Keratinocyte (primary cell): Measurements from ENCODE around the gene COX6B2. TPM values are rescaled to one million over a fixed set of nuclear protein-coding genes. Genes with fewer than 3 reads are reported as not detected.

ENCODE experiments used
- DNase-seq: peaks from one replicate; pipeline ENCODE4 v3.0.0-alpha.2; 2011; ENCODE audit warnings: low read depth, missing footprints, low spot score
- FAIRE-seq: peaks from 2 replicates; lab custom pipeline; 2011; peaks lifted over from hg19 to GRCh38; lab: Jason Lieb, UNC
- H2AFZ ChIP-seq: 2 replicates; pipeline ENCODE4 v1.6.0; 2012; ENCODE audit warnings: low read length, control low read depth, inconsistent platforms; ENCODE audit not compliant: control insufficient read depth
- H3K27ac ChIP-seq: 2 replicates; pipeline ENCODE4 v1.5.1; 2011; ENCODE audit warnings: low read length; ENCODE audit not compliant: control insufficient read depth, insufficient read depth
- H3K27me3 ChIP-seq: 3 replicates; pipeline ENCODE4 v1.6.0; 2011; ENCODE audit warnings: low read length; ENCODE audit not compliant: control insufficient read depth, insufficient read depth; ENCODE audit errors: extremely low read depth
- H3K36me3 ChIP-seq, 2 experiments: 2 replicates in 1 of 2; 3 replicates in 1 of 2; pipeline ENCODE4 v1.5.1; 2011; ENCODE audit warnings: low read length in 2 of 2, mild to moderate bottlenecking in 1 of 2; ENCODE audit not compliant: control insufficient read depth in 2 of 2, insufficient read depth in 2 of 2; ENCODE audit errors: extremely low read depth in 1 of 2
- H3K4me1 ChIP-seq: 3 replicates; pipeline ENCODE4 v1.5.1; 2011; ENCODE audit warnings: low read length; ENCODE audit not compliant: control insufficient read depth, insufficient read depth; ENCODE audit errors: extremely low read depth
- H3K4me2 ChIP-seq: 3 replicates; pipeline ENCODE4 v1.6.0; 2011; ENCODE audit warnings: low read depth, low read length; ENCODE audit not compliant: control insufficient read depth, insufficient read depth; ENCODE audit errors: extremely low read depth
- H3K4me3 ChIP-seq, 3 experiments: fragments of 200-600 bp in 1 of 3; sonication (generic) in 1 of 3; 2 replicates in 2 of 3; 3 replicates in 1 of 3; pipeline ENCODE4 v1.5.1; 2011 to 2016; ENCODE audit warnings: low read length in 3 of 3, mild to moderate bottlenecking in 3 of 3, control low read depth in 2 of 3, inconsistent platforms in 1 of 3, low read depth in 1 of 3, mixed read lengths in 1 of 3, mixed run types in 1 of 3, moderate library complexity in 1 of 3; ENCODE audit not compliant: control insufficient read depth in 2 of 3, insufficient read depth in 2 of 3; ENCODE audit errors: extremely low read depth in 1 of 3
- H3K79me2 ChIP-seq: 2 replicates; pipeline ENCODE4 v1.6.0; 2012; ENCODE audit warnings: low read length; ENCODE audit not compliant: control insufficient read depth, insufficient read depth
- H3K9ac ChIP-seq: 3 replicates; pipeline ENCODE4 v1.6.0; 2011; ENCODE audit warnings: low read length; ENCODE audit not compliant: control insufficient read depth, insufficient read depth; ENCODE audit errors: extremely low read depth
- H3K9me1 ChIP-seq: 3 replicates; pipeline ENCODE4 v1.6.0; 2011; ENCODE audit warnings: low read length; ENCODE audit not compliant: control insufficient read depth, insufficient read depth; ENCODE audit errors: extremely low read depth
- H3K9me3 ChIP-seq: 2 replicates; pipeline ENCODE4 v1.5.1; 2012; ENCODE audit warnings: low read depth, low read length; ENCODE audit not compliant: control insufficient read depth
- H4K20me1 ChIP-seq: 3 replicates; pipeline ENCODE4 v1.6.0; 2011; ENCODE audit warnings: low read length; ENCODE audit not compliant: control insufficient read depth, insufficient read depth; ENCODE audit errors: extremely low read depth
- EZH2 ChIP-seq: IDR thresholded peaks from one replicate; pipeline ENCODE4 v1.6.1; 2012; ENCODE audit warnings: inconsistent platforms, mild to moderate bottlenecking, low read length, moderate library complexity
- dilution Hi-C: fragments of 300-500 bp; cut with MboI; formaldehyde crosslinking; loops from one replicate; pipeline ENCODE4 v1.7.0; 2020; ENCODE audit warnings: low sequenced_read_pairs; ENCODE audit not compliant: extremely low pct_ligation_motif_present
- polyA plus RNA-seq, 5 experiments: library from polyadenylated mRNA; depleted of rRNA in 3 of 5; stranded (reverse) in 3 of 5; stranded (forward) in 1 of 5; unstranded in 1 of 5; fragments of >200 nt; gene quantifications; 1 replicate in 1 of 5; 2 replicates in 3 of 5; 3 replicates in 1 of 5; pipeline versions ENCODE4 v1.2.1 to v1.2.3, GENCODE V29; 2011 to 2012; ENCODE audit warnings: missing spikeins in 2 of 5, low read depth in 1 of 5, low replicate concordance in 1 of 5
- TF ChIP-seq, protein P1 (sequence below), 3 experiments: IDR thresholded peaks in 1 of 3; conservative IDR thresholded peaks in 1 of 3; optimal IDR thresholded peaks in 1 of 3; 2 replicates in 2 of 3; 3 replicates in 1 of 3; pipeline versions ENCODE3 to v1.5.1; 2011; ENCODE audit warnings: low read length in 3 of 3, mild to moderate bottlenecking in 3 of 3, moderate library complexity in 2 of 3, control low read depth in 1 of 3, inconsistent platforms in 1 of 3; ENCODE audit not compliant: insufficient read depth in 2 of 3; ENCODE audit errors: extremely low read depth in 1 of 3

Gene COX6B2
- polyA plus RNA-seq, 1 donor (not counting 4 experiments of a cell fraction or from before 2014, with no cell fraction given): 1.4 TPM

GRCh38 chr19:55365964-55366363, 11.4 kb upstream of the COX6B2 start:
- FAIRE-seq: no peak
- no peak overlapping the region for H2AFZ ChIP-seq
- TF ChIP-seq EZH2: no peak
- TF ChIP-seq, protein P1, sequence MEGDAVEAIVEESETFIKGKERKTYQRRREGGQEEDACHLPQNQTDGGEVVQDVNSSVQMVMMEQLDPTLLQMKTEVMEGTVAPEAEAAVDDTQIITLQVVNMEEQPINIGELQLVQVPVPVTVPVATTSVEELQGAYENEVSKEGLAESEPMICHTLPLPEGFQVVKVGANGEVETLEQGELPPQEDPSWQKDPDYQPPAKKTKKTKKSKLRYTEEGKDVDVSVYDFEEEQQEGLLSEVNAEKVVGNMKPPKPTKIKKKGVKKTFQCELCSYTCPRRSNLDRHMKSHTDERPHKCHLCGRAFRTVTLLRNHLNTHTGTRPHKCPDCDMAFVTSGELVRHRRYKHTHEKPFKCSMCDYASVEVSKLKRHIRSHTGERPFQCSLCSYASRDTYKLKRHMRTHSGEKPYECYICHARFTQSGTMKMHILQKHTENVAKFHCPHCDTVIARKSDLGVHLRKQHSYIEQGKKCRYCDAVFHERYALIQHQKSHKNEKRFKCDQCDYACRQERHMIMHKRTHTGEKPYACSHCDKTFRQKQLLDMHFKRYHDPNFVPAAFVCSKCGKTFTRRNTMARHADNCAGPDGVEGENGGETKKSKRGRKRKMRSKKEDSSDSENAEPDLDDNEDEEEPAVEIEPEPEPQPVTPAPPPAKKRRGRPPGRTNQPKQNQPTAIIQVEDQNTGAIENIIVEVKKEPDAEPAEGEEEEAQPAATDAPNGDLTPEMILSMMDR (optimal IDR thresholded peaks at IDR 0.05 in 1 of 3, IDR thresholded peaks at IDR 0.05 in 1 of 3, conservative IDR thresholded peaks at IDR 0.05 in 1 of 3; ENCODE audit: extremely low read depth in 1 of 3, insufficient read depth in 2 of 3, low read length in 3 of 3): no peak

DNA sequence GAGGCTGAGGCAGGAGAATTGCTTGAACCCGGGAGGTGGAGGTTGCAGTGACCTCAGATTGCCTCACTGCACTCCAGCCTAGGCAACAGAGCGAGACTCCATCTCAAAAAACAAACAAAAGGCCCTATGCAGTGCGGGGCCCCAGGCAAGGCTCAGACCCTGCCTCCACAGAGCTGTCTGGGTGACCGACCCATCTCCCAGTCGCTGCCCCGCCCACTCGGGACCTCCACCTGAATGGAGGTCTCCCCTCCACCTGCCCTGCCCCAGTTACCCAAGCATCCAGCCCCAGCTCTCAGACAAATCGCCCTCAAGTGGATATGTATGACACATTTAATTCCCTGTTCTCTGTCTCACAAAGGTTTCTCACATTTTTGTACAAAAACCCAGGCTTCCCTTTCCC, 10.7 kb upstream of the COX6B2 start:
- FAIRE-seq (no peak), DNase-seq (no peak)
- Histone ChIP-seq H3K27me3 (no peaks in the 10 kb centered on the region), H2AFZ (no peak overlapping the region), H3K4me1 (peaks cover 8% of the 10 kb centered on the region), H3K79me2 (no peaks in the 10 kb centered on the region), H3K36me3 (no peaks in the 10 kb centered on the region), H3K9me1 (no peaks in the 10 kb centered on the region), H3K4me3 (no peak overlapping the region), H3K27ac (no peak overlapping the region), H3K9me3 (no peaks in the 10 kb centered on the region), H3K4me2 (no peak overlapping the region), H4K20me1 (no peaks in the 10 kb centered on the region), H3K9ac (no peak overlapping the region)
- dilution Hi-C loops: no loop called here
- TF ChIP-seq EZH2: no peak
- TF ChIP-seq, protein P1 (optimal IDR thresholded peaks at IDR 0.05 in 1 of 3, IDR thresholded peaks at IDR 0.05 in 1 of 3, conservative IDR thresholded peaks at IDR 0.05 in 1 of 3; ENCODE audit: extremely low read depth in 1 of 3, insufficient read depth in 2 of 3, low read length in 3 of 3): no peak

More at GRCh38 chr19:55365964-55366363, 11.4 kb upstream of the COX6B2 start:
- H3K9me1 ChIP-seq: no peaks in the 10 kb centered on the region
- no peak overlapping the region for H3K9ac ChIP-seq
- H3K79me2 ChIP-seq: no peaks in the 10 kb centered on the region
- H3K4me2 ChIP-seq: no peak overlapping the region
- dilution Hi-C loops: no loop called here
- H3K4me1 ChIP-seq: peaks cover 14% of the 10 kb centered on the region
- no peaks in the 10 kb centered on the region for H3K9me3 ChIP-seq
- no peak overlapping the region for H3K27ac ChIP-seq
- no peak overlapping the region for H3K4me3 ChIP-seq
- H3K36me3 ChIP-seq: no peaks in the 10 kb centered on the region
- no peaks in the 10 kb centered on the region for H4K20me1 ChIP-seq
- H3K27me3 ChIP-seq: peaks cover 4% of the 10 kb centered on the region
- no peak for DNase-seq
